Lower leg skin (tissue), 3 donors: ENCODE measurements around the gene AGBL1.

Source experiments
- POLR2A ChIP-seq, 2 donors: fragments of 450-650 bp; IDR thresholded peaks; one replicate each; pipeline ENCODE4 v1.6.1; 2016 to 2017; ENCODE audit warnings: antibody characterized with exemption in 2 of 2, mild to moderate bottlenecking in 1 of 2, moderate library complexity in 1 of 2
- TF ChIP-seq, protein P1 (sequence below), 3 donors: fragments of 450-650 bp; IDR thresholded peaks; one replicate each; pipeline ENCODE4 v1.5.1; 2016; ENCODE audit warnings: antibody characterized with exemption in 3 of 3, mild to moderate bottlenecking in 3 of 3, moderate library complexity in 2 of 3

DNA sequence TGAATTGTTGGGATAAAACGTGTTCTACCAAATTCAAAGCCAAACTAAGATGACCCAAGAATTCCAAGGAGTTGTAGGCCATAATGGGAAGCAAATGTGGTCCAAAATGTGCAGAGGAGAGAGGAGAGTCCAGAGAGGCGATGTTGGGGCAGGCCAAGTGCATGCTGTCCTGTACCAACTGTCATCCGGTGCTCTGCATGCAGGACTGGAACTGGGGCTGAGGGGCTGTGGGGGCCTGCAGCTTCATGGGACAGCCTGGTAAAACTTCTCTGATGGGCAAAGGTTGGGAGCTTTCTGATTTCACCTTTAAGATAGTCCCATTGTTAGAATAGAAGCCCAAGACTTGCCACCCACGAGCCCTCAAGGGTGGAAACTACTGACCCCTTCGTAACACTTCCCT is 831.4 kb downstream of the AGBL1 start:
- TF ChIP-seq, protein P1, sequence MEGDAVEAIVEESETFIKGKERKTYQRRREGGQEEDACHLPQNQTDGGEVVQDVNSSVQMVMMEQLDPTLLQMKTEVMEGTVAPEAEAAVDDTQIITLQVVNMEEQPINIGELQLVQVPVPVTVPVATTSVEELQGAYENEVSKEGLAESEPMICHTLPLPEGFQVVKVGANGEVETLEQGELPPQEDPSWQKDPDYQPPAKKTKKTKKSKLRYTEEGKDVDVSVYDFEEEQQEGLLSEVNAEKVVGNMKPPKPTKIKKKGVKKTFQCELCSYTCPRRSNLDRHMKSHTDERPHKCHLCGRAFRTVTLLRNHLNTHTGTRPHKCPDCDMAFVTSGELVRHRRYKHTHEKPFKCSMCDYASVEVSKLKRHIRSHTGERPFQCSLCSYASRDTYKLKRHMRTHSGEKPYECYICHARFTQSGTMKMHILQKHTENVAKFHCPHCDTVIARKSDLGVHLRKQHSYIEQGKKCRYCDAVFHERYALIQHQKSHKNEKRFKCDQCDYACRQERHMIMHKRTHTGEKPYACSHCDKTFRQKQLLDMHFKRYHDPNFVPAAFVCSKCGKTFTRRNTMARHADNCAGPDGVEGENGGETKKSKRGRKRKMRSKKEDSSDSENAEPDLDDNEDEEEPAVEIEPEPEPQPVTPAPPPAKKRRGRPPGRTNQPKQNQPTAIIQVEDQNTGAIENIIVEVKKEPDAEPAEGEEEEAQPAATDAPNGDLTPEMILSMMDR (IDR thresholded peaks at IDR 0.05), result no peak
- no peak for TF ChIP-seq POLR2A (IDR thresholded peaks at IDR 0.05)
